ENCODE measurements around the gene ATP6V1D.
"Not testable (repeated sequence)": the region's sequence is repeated elsewhere in the genome, so short reads cannot be mapped to it uniquely, and the experiment has no call there.

ATP6V1D gene

GRCh38 chr14:67332468-67332867 is 27.1 kb downstream of the ATP6V1D start:
- Histone ChIP-seq H3K4me1 (ENCODE audit: control insufficient read depth in 1 of 2, insufficient read depth in 2 of 2, low read length in 2 of 2) (no peaks in the 10 kb centered on the region), H3K9me3 (ENCODE audit: control insufficient read depth in 1 of 2, low read length in 2 of 2) (no peaks in the 10 kb centered on the region), H3K36me3 (ENCODE audit: control insufficient read depth in 1 of 2, insufficient read depth in 2 of 2, low read length in 2 of 2) (peaks cover 38 to 49% of the 10 kb centered on the region in 2 donors), H3K27me3 (ENCODE audit: low read depth, low read length) (no peaks in the 10 kb centered on the region), H3K27ac (ENCODE audit: low read length) (no peak overlapping the region), H3K4me3 (ENCODE audit: low read depth in 1 of 2, low read length in 2 of 2) (no peak overlapping the region)

- H3K4me3 ChIP-seq (ENCODE audit: low read depth in 1 of 2, low read length in 2 of 2): no peak overlapping the region
- H3K4me1 ChIP-seq (ENCODE audit: control insufficient read depth in 1 of 2, insufficient read depth in 2 of 2, low read length in 2 of 2): no peaks in the 10 kb centered on the region
- H3K27me3 ChIP-seq (ENCODE audit: low read depth, low read length): no peaks in the 10 kb centered on the region
- no peaks in the 10 kb centered on the region for H3K9me3 ChIP-seq (ENCODE audit: control insufficient read depth in 1 of 2, low read length in 2 of 2)
- H3K36me3 ChIP-seq (ENCODE audit: control insufficient read depth in 1 of 2, insufficient read depth in 2 of 2, low read length in 2 of 2): peaks cover 35 to 40% of the 10 kb centered on the region in 2 donors
- no peak overlapping the region for H3K27ac ChIP-seq (ENCODE audit: low read length)
Measured at GRCh38 chr14:67331368-67332125, 28.1 kb downstream of the ATP6V1D start.

- H3K9me3 ChIP-seq (ENCODE audit: control insufficient read depth in 1 of 2, low read length in 2 of 2); H3K4me3 ChIP-seq (ENCODE audit: low read depth in 1 of 2, low read length in 2 of 2); H3K4me1 ChIP-seq (ENCODE audit: control insufficient read depth in 1 of 2, insufficient read depth in 2 of 2, low read length in 2 of 2); H3K27me3 ChIP-seq (ENCODE audit: low read depth, low read length); H3K27ac ChIP-seq (ENCODE audit: low read length): not testable (repeated sequence)
- peaks cover 19 to 30% of the 10 kb centered on the region in 2 donors for H3K36me3 ChIP-seq (ENCODE audit: control insufficient read depth in 1 of 2, insufficient read depth in 2 of 2, low read length in 2 of 2)
Measured at GRCh38 chr14:67329666-67330065, 29.9 kb downstream of the ATP6V1D start.

DNA sequence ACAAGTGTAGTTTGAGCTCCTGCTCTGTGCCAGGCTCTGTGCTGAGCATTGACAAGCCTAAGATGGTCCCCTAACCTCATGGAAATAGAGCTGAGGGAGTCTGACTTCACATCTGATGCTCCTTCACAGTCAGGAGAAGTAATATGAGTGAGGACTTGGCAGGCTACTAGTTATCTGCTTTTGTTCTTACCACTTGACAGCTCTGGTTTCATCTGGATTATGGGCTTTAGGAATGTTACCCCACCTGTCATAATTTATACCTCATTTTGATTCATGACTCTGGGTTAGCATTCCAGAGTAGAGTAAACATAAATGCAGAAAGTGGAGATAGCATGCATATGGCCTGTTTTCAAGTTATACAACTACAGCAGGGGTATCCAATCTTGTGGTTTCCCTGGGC is 40.5 kb downstream of the ATP6V1D start:
- H3K4me1 ChIP-seq (ENCODE audit: control insufficient read depth in 1 of 2, insufficient read depth in 2 of 2, low read length in 2 of 2): no peaks in the 10 kb centered on the region
- peaks cover 26 to 29% of the 10 kb centered on the region in 2 donors for H3K36me3 ChIP-seq (ENCODE audit: control insufficient read depth in 1 of 2, insufficient read depth in 2 of 2, low read length in 2 of 2)
- no peak overlapping the region for H3K27ac ChIP-seq (ENCODE audit: low read length)
- H3K27me3 ChIP-seq (ENCODE audit: low read depth, low read length): no peaks in the 10 kb centered on the region
- H3K4me3 ChIP-seq (ENCODE audit: low read depth in 1 of 2, low read length in 2 of 2): no peak overlapping the region
- no peaks in the 10 kb centered on the region for H3K9me3 ChIP-seq (ENCODE audit: control insufficient read depth in 1 of 2, low read length in 2 of 2)

- H3K4me3 ChIP-seq (ENCODE audit: low read depth in 1 of 2, low read length in 2 of 2): no peak overlapping the region
- no peak overlapping the region for H3K27ac ChIP-seq (ENCODE audit: low read length)
- H3K36me3 ChIP-seq (ENCODE audit: control insufficient read depth in 1 of 2, insufficient read depth in 2 of 2, low read length in 2 of 2): peaks cover 24 to 29% of the 10 kb centered on the region in 2 donors
- no peaks in the 10 kb centered on the region for H3K9me3 ChIP-seq (ENCODE audit: control insufficient read depth in 1 of 2, low read length in 2 of 2)
- no peaks in the 10 kb centered on the region for H3K27me3 ChIP-seq (ENCODE audit: low read depth, low read length)
- no peaks in the 10 kb centered on the region for H3K4me1 ChIP-seq (ENCODE audit: control insufficient read depth in 1 of 2, insufficient read depth in 2 of 2, low read length in 2 of 2)
Measured at GRCh38 chr14:67317822-67318221, 41.8 kb downstream of the ATP6V1D start.

- Histone ChIP-seq H3K4me3 (ENCODE audit: low read depth in 1 of 2, low read length in 2 of 2) (no peak overlapping the region), H3K27me3 (ENCODE audit: low read depth, low read length) (no peaks in the 10 kb centered on the region), H3K36me3 (ENCODE audit: control insufficient read depth in 1 of 2, insufficient read depth in 2 of 2, low read length in 2 of 2) (peaks cover 22 to 28% of the 10 kb centered on the region in 2 donors), H3K27ac (ENCODE audit: low read length) (no peak overlapping the region), H3K4me1 (ENCODE audit: control insufficient read depth in 1 of 2, insufficient read depth in 2 of 2, low read length in 2 of 2) (no peaks in the 10 kb centered on the region), H3K9me3 (ENCODE audit: control insufficient read depth in 1 of 2, low read length in 2 of 2) (no peaks in the 10 kb centered on the region)
Measured at GRCh38 chr14:67313153-67313552, 46.5 kb downstream of the ATP6V1D start.

GRCh38 chr14:67311868-67312267 is 47.7 kb downstream of the ATP6V1D start:
- Histone ChIP-seq H3K36me3 (ENCODE audit: control insufficient read depth in 1 of 2, insufficient read depth in 2 of 2, low read length in 2 of 2) (peaks cover 13 to 28% of the 10 kb centered on the region in 2 donors), H3K27ac (ENCODE audit: low read length) (no peak overlapping the region), H3K27me3 (ENCODE audit: low read depth, low read length) (no peaks in the 10 kb centered on the region), H3K4me3 (ENCODE audit: low read depth in 1 of 2, low read length in 2 of 2) (no peak overlapping the region), H3K4me1 (ENCODE audit: control insufficient read depth in 1 of 2, insufficient read depth in 2 of 2, low read length in 2 of 2) (no peaks in the 10 kb centered on the region), H3K9me3 (ENCODE audit: control insufficient read depth in 1 of 2, low read length in 2 of 2) (no peaks in the 10 kb centered on the region)
